Amygdala (tissue), 56 donors: ENCODE measurements around the gene TOPBP1.
A peak's percentile ranks its signal among the peaks of the same experiment; 100 is the strongest.
"Not testable (repeated sequence)": the region's sequence is repeated elsewhere in the genome, so short reads cannot be mapped to it uniquely, and the experiment has no call there.

ENCODE experiments used
- DNase-seq, 56 donors: peaks; one replicate each; lab custom pipeline; 2025; lab: John Stamatoyannopoulos, UW

Gene TOPBP1

DNA sequence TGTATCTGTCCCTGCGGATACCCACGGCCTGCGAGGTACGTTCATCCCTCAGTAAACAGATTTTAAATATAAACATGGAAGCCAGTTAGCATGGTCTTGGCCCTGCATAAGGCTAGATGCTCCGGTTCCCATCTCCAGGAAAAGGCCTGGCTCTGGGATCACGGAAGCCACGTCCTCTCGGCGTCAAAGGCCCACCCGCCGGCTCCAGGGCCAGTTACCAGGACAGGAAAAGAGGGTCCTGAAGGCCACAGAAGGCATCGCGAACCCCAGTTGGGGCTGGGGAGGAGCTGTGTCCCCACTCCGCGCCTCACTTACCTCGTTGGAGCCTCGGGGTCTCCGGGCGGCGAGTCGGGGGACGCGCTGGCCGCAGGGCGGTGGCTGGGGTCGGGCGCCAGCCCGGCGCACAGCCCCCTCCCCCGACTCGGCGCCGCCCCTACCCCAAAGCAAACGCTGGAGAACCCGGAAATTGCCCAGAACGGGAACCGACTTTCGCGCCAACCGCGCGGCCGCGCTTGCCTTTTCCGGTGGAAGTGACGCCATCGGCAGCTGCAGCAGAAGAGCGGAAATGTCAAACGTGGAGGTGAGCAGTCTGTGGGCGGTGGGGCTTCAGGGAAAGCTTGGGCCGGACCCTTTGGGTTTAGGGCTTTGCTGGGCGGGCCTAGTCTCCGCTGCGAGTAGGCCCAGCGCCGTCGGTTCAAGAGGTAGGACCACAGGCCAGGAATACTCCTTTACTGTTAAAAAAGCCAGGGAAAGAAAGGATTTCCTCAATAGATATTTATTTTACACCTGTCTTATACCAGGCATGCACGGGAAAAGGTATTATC lies at the start of gene TOPBP1:
Gene TOPBP1, minus strand, starts transcription at position 488 of the 824 bp plus-strand sequence. CDS start 814 bp downstream, outside the sequence.
- peak in 53 of 56 donors; percentile 14 to 86 (median 61) for DNase-seq

- DNase-seq: no peak
Measured at GRCh38 chr3:133711013-133711412, 49.3 kb upstream of the TOPBP1 start.

DNA sequence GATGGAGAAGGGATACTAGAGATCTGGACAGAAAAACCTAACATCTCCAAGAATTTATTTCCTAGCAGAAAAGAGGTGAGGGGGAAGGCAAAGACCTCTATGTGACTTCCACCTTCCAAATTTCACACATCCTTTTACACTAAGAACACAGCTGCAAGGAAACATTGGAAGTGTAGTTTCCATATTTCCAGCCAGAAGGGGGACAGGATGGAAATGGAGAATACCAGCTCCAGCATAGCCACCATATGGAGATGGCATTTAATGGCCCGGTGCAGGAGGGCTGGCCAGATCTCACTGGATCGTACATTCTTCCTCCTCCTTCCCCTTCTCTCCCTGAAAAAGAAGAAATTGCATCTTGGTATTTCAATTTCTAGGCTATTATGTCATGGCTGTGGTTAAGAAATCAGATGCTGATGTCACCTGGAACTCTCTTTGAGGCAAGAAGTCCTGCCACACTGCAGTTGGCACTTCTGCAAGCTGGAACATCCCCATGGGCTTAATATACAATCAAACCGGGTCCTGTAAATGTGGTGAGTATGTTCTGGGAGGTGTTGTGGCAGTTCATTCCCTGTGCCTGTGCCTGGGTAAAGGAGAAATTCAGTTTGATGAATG lies 47.5 kb upstream of the TOPBP1 start:
- DNase-seq: no peak

- no peak for DNase-seq
Measured at GRCh38 chr3:133706033-133706432, 44.3 kb upstream of the TOPBP1 start.

GRCh38 chr3:133703915-133704314 lies 42.2 kb upstream of the TOPBP1 start:
- DNase-seq: no peak

DNA sequence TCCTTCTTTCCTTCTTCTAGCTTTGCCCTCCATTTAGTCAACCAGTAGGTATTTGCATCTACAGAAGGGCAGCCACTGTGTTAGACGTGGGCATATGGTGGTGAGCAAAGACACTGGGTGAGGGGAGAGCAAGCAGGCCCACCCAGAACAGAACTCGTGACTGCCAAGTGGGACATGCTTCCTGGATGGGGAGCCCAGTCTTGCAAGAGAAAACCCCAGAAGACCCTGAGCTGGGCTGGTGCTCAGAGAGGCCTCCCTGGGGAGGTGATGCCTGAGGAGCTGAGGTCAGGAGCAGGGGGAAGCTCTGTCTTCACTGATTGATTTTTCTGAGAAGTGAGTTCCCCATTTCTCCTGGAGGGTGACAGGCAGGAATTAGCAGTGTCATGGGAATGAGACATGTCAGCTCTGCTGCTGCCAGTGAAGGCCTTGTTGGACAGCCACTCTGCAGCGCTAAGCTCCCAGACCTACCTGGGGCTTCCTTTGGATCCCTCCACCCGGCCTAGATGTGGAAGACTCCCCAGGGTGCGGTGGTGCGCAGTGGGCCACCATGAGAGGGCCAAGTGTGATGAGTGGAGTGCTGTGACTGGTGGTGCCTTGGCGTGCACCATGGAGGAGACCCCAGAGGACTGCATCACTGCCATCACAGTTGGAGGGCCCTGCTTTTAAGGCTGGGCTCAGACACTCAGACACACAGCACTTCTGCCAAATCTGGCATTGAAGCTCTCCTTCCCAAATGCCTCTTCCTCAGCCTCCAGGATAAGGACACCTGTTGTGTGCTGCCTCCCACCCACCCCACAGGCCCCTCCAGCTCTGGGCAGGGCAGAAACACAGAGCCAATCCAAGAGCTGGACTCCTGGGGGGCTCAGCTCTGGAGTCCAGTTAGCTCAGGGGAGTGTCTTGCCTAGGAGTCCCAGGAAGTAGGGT lies 40.0 kb upstream of the TOPBP1 start:
- DNase-seq: no peak

DNA sequence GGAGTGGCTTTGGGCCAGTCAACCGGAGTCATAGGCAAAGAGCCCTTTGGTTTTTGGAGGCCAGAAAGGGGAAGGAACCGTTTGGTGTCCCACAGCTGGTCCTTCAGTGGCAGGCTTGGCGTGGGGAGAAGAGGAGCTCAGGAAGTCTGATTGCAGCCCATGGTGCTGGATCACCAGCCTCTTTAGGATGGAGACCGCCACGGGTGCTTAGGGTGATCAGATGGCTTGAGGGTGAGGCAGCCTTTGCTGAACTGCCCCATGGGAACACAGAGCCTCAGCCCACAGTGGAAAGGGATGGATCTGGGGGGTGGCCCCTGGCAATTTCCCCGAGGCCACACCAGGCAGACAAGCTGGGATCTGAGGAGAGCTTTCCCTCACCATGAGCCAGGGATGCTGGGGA lies 38.6 kb upstream of the TOPBP1 start:
- no peak for DNase-seq

- DNase-seq: no peak
Measured at GRCh38 chr3:133699903-133700302, 38.2 kb upstream of the TOPBP1 start.

GRCh38 chr3:133699467-133699866 lies 37.7 kb upstream of the TOPBP1 start:
- no peak for DNase-seq

GRCh38 chr3:133697960-133698359 lies 36.2 kb upstream of the TOPBP1 start:
- no peak for DNase-seq

GRCh38 chr3:133695560-133696171 lies 33.9 kb upstream of the TOPBP1 start:
- DNase-seq: no peak

- DNase-seq: no peak
Measured at GRCh38 chr3:133694288-133695268, 32.8 kb upstream of the TOPBP1 start.

DNA sequence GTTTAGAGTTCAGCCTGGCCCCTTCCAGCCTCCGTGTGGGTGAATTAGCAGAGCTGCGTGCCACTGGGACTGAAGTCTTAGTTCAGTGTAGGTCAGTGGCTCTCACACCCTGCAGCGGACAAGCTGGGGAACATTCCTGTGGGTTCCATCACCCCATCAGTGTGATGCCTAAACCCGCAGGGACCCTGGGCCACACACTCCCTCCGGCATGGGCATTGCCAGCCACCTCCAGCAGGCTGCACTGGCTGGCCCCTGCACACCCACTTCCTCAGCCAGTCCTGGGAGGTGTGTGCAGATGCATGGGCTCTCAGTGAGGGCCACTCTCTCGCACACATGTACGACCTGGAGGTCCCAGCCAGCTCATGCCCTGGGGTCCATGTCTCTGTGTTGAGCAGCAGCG lies 32.1 kb upstream of the TOPBP1 start:
- no peak for DNase-seq

DNA sequence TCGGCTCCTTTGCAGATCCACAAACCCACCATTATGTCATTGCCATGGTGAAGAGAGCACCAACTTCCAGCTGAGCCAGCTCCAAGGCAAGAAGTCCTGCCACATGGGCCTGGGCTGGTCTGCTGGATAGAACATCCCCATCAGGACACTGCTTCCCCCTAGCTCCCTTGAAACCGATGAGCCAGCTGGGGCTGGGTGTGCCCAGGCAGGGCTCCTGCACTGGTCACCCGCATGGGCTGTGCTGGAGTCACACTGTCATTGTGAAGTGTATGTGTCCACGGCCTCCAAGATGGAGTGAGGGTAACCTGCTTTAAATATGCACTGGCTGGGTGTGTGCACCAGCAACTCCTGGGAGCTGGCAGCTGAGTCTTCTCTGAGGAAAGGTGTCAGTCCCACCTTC lies 31.0 kb upstream of the TOPBP1 start:
- DNase-seq: no peak

- DNase-seq: no peak
Measured at GRCh38 chr3:133691273-133692107, 29.7 kb upstream of the TOPBP1 start.

- not testable (repeated sequence) for DNase-seq
Measured at GRCh38 chr3:133677993-133678392, 16.3 kb upstream of the TOPBP1 start.

- DNase-seq: peak in 4 of 56 donors; percentile 4 to 44 (median 10)
Measured at GRCh38 chr3:133676336-133677118, 14.8 kb upstream of the TOPBP1 start.
